HT1080 (cell line): ENCODE measurements around the gene TSPAN14. TPM values are rescaled to one million over a fixed set of nuclear protein-coding genes. Genes with fewer than 3 reads are reported as not detected.
"Not testable (repeated sequence)": the region's sequence is repeated elsewhere in the genome, so short reads cannot be mapped to it uniquely, and the experiment has no call there.

Experiments used
- DNase-seq: peaks from one replicate; pipeline ENCODE4 v3.0.0-alpha.2; 2015; ENCODE audit warnings: low read depth
- polyA plus RNA-seq, 2 experiments: library from polyadenylated mRNA; depleted of rRNA; stranded (reverse); fragments of >200 nt; gene quantifications; 2 replicates each; pipeline ENCODE4 v1.2.3, GENCODE V29; 2015
- total RNA-seq: library from RNA; depleted of rRNA; stranded (reverse); fragments of >200 nt; shearing (Covaris generic); gene quantifications from 2 replicates; pipeline ENCODE4 v1.2.3, GENCODE V29; 2014; rRNA removed

TSPAN14 gene
- 26.8 and 43.1 TPM in 2 replicates for total RNA-seq
- polyA plus RNA-seq (2015; cell fraction: cytosol; rRNA removed) = 103 and 107 TPM in 2 replicates
- polyA plus RNA-seq (2015; cell fraction: nucleus; rRNA removed) = 81.8 and 97.5 TPM in 2 replicates

GRCh38 chr10:80453842-80454512, at the start of gene TSPAN14:
TSPAN14 (plus strand) TSS chr10:80454310; CDS start chr10:80489234, 34,924 bp downstream.
- DNase-seq = peak; percentile 59

GRCh38 chr10:80405035-80405434, 49.1 kb upstream of the TSPAN14 start:
- DNase-seq = no peak

GRCh38 chr10:80405626-80406025, 48.5 kb upstream of the TSPAN14 start:
- no peak for DNase-seq

GRCh38 chr10:80406204-80406603, 47.9 kb upstream of the TSPAN14 start:
- no peak for DNase-seq

- no peak for DNase-seq
Measured at GRCh38 chr10:80407812-80408241, 46.3 kb upstream of the TSPAN14 start.

GRCh38 chr10:80408242-80409101, 45.6 kb upstream of the TSPAN14 start, which contains the start of gene PRXL2A:
PRXL2A (plus strand) TSS chr10:80408551; CDS start chr10:80420468, 11,917 bp downstream.
- no peak for DNase-seq

GRCh38 chr10:80409121-80409520, 45.0 kb upstream of the TSPAN14 start:
- no peak for DNase-seq

GRCh38 chr10:80410122-80410521, 44.0 kb upstream of the TSPAN14 start:
- no peak for DNase-seq

GRCh38 chr10:80410578-80411145, 43.4 kb upstream of the TSPAN14 start:
- DNase-seq = no peak

GRCh38 chr10:80411267-80411668, 42.8 kb upstream of the TSPAN14 start:
- no peak for DNase-seq

- no peak for DNase-seq
Measured at GRCh38 chr10:80411681-80412220, 42.4 kb upstream of the TSPAN14 start.

GRCh38 chr10:80412486-80412885, 41.6 kb upstream of the TSPAN14 start:
- peak; percentile 41 for DNase-seq

- peak; percentile 41 for DNase-seq
Measured at GRCh38 chr10:80413271-80413996, 40.7 kb upstream of the TSPAN14 start.

- no peak for DNase-seq
Measured at GRCh38 chr10:80414142-80414895, 39.8 kb upstream of the TSPAN14 start.

- no peak for DNase-seq
Measured at GRCh38 chr10:80415734-80416478, 38.2 kb upstream of the TSPAN14 start.

GRCh38 chr10:80416479-80417098, 37.5 kb upstream of the TSPAN14 start:
- no peak for DNase-seq

- not testable (repeated sequence) for DNase-seq
Measured at GRCh38 chr10:80417256-80417655, 36.9 kb upstream of the TSPAN14 start.

- no peak for DNase-seq
Measured at GRCh38 chr10:80421050-80421706, 32.9 kb upstream of the TSPAN14 start.
